ENCODE results near the gene SPOCD1.

The SPOCD1 gene

GRCh38 chr1:31787786-31788137, 28.1 kb downstream of the SPOCD1 start:
- TF ChIP-seq CEBPB (IDR thresholded peaks at IDR 0.05) (no peak), EGR1 (IDR thresholded peaks at IDR 0.05) (no peak), FOXM1 (IDR thresholded peaks at IDR 0.05; ENCODE audit: borderline replicate concordance, low read depth) (no peak), USF1 (IDR thresholded peaks at IDR 0.05) (no peak), YY1 (IDR thresholded peaks at IDR 0.05; ENCODE audit: low read depth) (no peak), CREB1 (IDR thresholded peaks at IDR 0.05; ENCODE audit: low read depth) (no peak), RAD21 (IDR thresholded peaks at IDR 0.05; ENCODE audit: low read depth) (no peak), TAF1 (IDR thresholded peaks at IDR 0.05; ENCODE audit: low read depth) (no peak), EP300 (IDR thresholded peaks at IDR 0.05; ENCODE audit: borderline replicate concordance) (no peak), ZBTB7A (IDR thresholded peaks at IDR 0.05; ENCODE audit: low read depth) (no peak), TCF12 (IDR thresholded peaks at IDR 0.05; ENCODE audit: low read depth) (no peak), MAX (IDR thresholded peaks at IDR 0.05) (no peak), REST (IDR thresholded peaks at IDR 0.05; ENCODE audit: low read depth) (no peak), TEAD4 (IDR thresholded peaks at IDR 0.05) (no peak), NFIC (IDR thresholded peaks at IDR 0.05) (no peak)

DNA sequence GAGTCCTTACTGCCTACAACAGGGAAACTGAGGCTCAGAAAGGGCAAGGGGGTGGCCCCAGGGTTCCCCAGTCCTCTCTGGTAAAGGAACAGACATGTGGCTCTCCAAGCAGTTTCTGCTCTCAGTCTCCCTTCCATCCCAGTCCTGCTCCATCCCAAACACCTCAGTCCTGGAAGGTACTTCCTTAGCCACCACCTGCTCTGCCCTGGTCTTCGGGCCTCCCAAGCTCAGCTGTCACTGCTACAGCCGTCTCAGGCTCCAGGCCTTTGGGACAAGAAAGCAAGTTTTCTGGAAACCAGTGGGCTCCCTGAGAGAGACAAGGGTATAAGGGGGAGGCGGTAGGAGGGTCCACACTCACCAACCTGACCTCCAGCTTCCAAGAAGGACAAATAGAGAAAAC, 28.6 kb downstream of the SPOCD1 start:
- TF ChIP-seq TAF1 (IDR thresholded peaks at IDR 0.05; ENCODE audit: low read depth): no peak
- no peak for TF ChIP-seq RAD21 (IDR thresholded peaks at IDR 0.05; ENCODE audit: low read depth)
- TF ChIP-seq EGR1 (IDR thresholded peaks at IDR 0.05): no peak
- no peak for TF ChIP-seq YY1 (IDR thresholded peaks at IDR 0.05; ENCODE audit: low read depth)
- no peak for TF ChIP-seq EP300 (IDR thresholded peaks at IDR 0.05; ENCODE audit: borderline replicate concordance)
- TF ChIP-seq NFIC (IDR thresholded peaks at IDR 0.05): no peak
- TF ChIP-seq TEAD4 (IDR thresholded peaks at IDR 0.05): no peak
- TF ChIP-seq ZBTB7A (IDR thresholded peaks at IDR 0.05; ENCODE audit: low read depth): no peak
- TF ChIP-seq FOXM1 (IDR thresholded peaks at IDR 0.05; ENCODE audit: borderline replicate concordance, low read depth): no peak
- TF ChIP-seq MAX (IDR thresholded peaks at IDR 0.05): no peak
- TF ChIP-seq REST (IDR thresholded peaks at IDR 0.05; ENCODE audit: low read depth): no peak
- no peak for TF ChIP-seq TCF12 (IDR thresholded peaks at IDR 0.05; ENCODE audit: low read depth)
- no peak for TF ChIP-seq CEBPB (IDR thresholded peaks at IDR 0.05)
- TF ChIP-seq CREB1 (IDR thresholded peaks at IDR 0.05; ENCODE audit: low read depth): no peak
- TF ChIP-seq USF1 (IDR thresholded peaks at IDR 0.05): no peak

DNA sequence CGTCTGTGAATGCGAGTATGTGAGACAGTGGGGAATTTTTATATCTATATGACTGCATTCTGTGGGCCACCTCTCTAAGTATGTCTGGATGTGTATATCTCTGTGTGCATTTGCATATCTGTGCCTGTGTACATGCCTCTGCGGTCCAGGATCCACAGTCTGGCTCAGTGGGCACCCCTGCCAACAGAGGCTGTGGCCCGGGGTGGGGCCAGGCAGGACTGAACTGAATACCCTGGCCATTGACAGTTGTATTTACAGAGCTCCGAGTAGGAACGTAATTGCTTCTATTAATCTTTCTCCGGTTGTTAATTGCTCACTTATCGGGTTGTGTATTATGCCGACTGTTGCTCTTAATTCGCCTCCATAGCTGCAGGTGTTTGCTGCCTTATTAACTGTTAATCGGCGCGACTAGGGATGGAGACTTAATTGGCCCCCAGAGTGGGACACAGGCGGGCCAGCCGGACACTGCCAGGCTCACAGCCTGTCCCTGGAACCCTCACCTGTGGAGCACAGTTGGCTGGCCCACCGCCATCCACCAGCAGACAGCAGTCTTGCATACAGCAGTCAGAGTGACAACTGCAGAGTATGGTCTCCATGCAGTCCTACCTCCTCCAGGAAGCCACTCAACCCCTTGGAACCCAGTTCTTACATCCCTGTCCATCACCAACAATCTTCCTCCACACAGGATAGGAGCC, 29.3 kb downstream of the SPOCD1 start:
- TF ChIP-seq EP300 (IDR thresholded peaks at IDR 0.05; ENCODE audit: borderline replicate concordance) (no peak), EGR1 (IDR thresholded peaks at IDR 0.05) (no peak), USF1 (IDR thresholded peaks at IDR 0.05) (no peak), TAF1 (IDR thresholded peaks at IDR 0.05; ENCODE audit: low read depth) (no peak), YY1 (IDR thresholded peaks at IDR 0.05; ENCODE audit: low read depth) (no peak)

- no peak for TF ChIP-seq EP300 (IDR thresholded peaks at IDR 0.05; ENCODE audit: borderline replicate concordance)
- TF ChIP-seq TCF12 (IDR thresholded peaks at IDR 0.05; ENCODE audit: low read depth): no peak
- TF ChIP-seq EGR1 (IDR thresholded peaks at IDR 0.05): no peak
- no peak for TF ChIP-seq REST (IDR thresholded peaks at IDR 0.05; ENCODE audit: low read depth)
Observed at GRCh38 chr1:31785947-31786290, 29.9 kb downstream of the SPOCD1 start.

Measured in Ishikawa (cell line).